Gastrocnemius medialis (tissue), 4 donors: ENCODE results near the gene PCK2. TPM values are rescaled to one million over a fixed set of nuclear protein-coding genes. Genes with fewer than 3 reads are reported as not detected.
A peak's percentile ranks its signal among the peaks of the same experiment; 100 is the strongest.

ENCODE experiments used
- ATAC-seq, 2 donors: fragments of 150-250 bp; one replicate each; pipeline ENCODE4 v1.9.1; 2016
- DNase-seq, 2 donors: peaks; one replicate each; pipeline ENCODE4 v3.0.0-alpha.2; 2019
- H3K27ac ChIP-seq, 4 donors: fragments of 200-600 bp; sonication (generic); 1 replicate in 1 of 4; 2 replicates in 3 of 4; pipeline ENCODE4 v1.5.1; 2016 to 2018; ENCODE audit warnings: mild to moderate bottlenecking in 2 of 4, moderate library complexity in 1 of 4
- H3K27me3 ChIP-seq, 3 donors: fragments of 200-600 bp; sonication (generic) in 2 of 3; 1 replicate in 1 of 3; 2 replicates in 2 of 3; pipeline versions ENCODE4 v1.5.1 to v1.6.0; 2016 to 2019; ENCODE audit warnings: mild to moderate bottlenecking in 1 of 3, moderate library complexity in 1 of 3
- H3K36me3 ChIP-seq, 2 donors: fragments of 200-600 bp; sonication (generic) in 1 of 2; one replicate each; pipeline ENCODE4 v1.5.1; 2017 to 2018
- H3K4me1 ChIP-seq, 2 donors: fragments of 200-600 bp; sonication (generic) in 1 of 2; one replicate each; pipeline ENCODE4 v1.5.1; 2016 to 2017; ENCODE audit warnings: mild to moderate bottlenecking in 2 of 2
- H3K4me3 ChIP-seq, 4 donors: fragments of 200-600 bp; sonication (generic) in 3 of 4; 1 replicate in 1 of 4; 2 replicates in 3 of 4; pipeline ENCODE4 v1.5.1; 2016 to 2019; ENCODE audit warnings: mild to moderate bottlenecking in 2 of 4
- H3K9me3 ChIP-seq, 3 donors: fragments of 200-600 bp; sonication (generic) in 2 of 3; 1 replicate in 1 of 3; 2 replicates in 2 of 3; pipeline ENCODE4 v1.5.1; 2016 to 2019
- POLR2A ChIP-seq, 2 donors: fragments of 450-650 bp; IDR thresholded peaks; one replicate each; pipeline ENCODE4 v1.6.1; 2017; ENCODE audit warnings: antibody characterized with exemption in 2 of 2, mild to moderate bottlenecking in 2 of 2, moderate library complexity in 2 of 2
- in situ Hi-C, 4 donors: fragments of 200-750 bp; cut with MboI; loops; one replicate each; pipeline versions ENCODE4 v1.15.0 to v1.8.0; 2017; ENCODE audit warnings: low sequenced_read_pairs in 4 of 4
- intact Hi-C: fragments of 100-400 bp; cut with DNase I; formaldehyde crosslinking; loops from one replicate; pipeline ENCODE4 v1.15.1; 2023; ENCODE audit warnings: low total_unique reads
- total RNA-seq, 4 donors: library from RNA; depleted of rRNA; stranded (reverse); fragments of >200 nt; gene quantifications; one replicate each; pipeline versions ENCODE4 v1.1.0 to v1.2.3, GENCODE V29; 2016
- TF ChIP-seq, protein P1 (sequence below), 5 experiments: fragments of 450-650 bp in 3 of 5; fragments of 200-600 bp in 2 of 5; sonication (generic) in 2 of 5; IDR thresholded peaks in 4 of 5; conservative IDR thresholded peaks in 1 of 5; 1 replicate in 4 of 5; 2 replicates in 1 of 5; pipeline ENCODE4 v1.5.1; 2016 to 2019; ENCODE audit warnings: antibody characterized with exemption in 5 of 5, mild to moderate bottlenecking in 3 of 5, moderate library complexity in 3 of 5

PCK2 gene
- total RNA-seq, 4 donors from 2014 or later, result 1.9 to 9.8 (median 3.6) TPM

DNA sequence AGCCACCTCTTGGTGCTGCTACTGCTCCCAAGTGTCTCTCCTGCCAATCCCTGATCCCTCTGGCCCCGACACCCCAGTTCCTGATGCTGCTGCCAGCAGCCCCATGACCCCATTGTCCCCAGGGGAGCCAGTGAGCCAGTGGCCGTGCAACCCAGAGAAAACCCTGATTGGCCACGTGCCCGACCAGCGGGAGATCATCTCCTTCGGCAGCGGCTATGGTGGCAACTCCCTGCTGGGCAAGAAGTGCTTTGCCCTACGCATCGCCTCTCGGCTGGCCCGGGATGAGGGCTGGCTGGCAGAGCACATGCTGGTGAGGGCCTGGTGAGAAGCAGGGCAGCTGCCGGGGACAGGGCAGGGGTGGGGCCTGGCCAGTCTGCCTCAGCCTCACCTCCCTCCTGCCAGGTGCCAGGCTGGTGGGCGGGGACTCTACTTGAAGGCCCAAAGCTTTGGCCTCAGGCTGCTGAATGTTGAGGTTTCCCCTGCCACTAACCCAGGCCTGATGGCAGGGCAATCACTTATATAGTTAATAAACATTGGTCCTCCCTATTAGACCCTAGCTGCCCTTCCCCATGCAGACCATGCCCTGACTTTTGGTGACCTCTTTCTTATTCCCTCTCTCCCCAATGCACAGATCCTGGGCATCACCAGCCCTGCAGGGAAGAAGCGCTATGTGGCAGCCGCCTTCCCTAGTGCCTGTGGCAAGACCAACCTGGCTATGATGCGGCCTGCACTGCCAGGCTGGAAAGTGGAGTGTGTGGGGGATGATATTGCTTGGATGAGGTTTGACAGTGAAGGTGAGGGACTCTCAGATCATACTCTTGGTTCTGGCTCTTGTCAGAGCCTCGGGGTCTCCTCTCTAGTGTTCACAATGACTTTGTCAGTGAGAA is 5.1 kb downstream of the PCK2 start:
- intact Hi-C loops, result no loop called here
- Histone ChIP-seq H3K36me3 (no peaks in the 10 kb centered on the region), H3K27ac (no peak overlapping the region), H3K4me3 (no peak overlapping the region), H3K4me1 (peaks cover 9 to 10% of the 10 kb centered on the region in 2 donors), H3K9me3 (no peaks in the 10 kb centered on the region), H3K27me3 (no peaks in the 10 kb centered on the region)
- ATAC-seq (no peak), DNase-seq (peak in 1 of 2 donors; percentile 9)
- TF ChIP-seq POLR2A (IDR thresholded peaks at IDR 0.05), result no peak
- TF ChIP-seq, protein P1, sequence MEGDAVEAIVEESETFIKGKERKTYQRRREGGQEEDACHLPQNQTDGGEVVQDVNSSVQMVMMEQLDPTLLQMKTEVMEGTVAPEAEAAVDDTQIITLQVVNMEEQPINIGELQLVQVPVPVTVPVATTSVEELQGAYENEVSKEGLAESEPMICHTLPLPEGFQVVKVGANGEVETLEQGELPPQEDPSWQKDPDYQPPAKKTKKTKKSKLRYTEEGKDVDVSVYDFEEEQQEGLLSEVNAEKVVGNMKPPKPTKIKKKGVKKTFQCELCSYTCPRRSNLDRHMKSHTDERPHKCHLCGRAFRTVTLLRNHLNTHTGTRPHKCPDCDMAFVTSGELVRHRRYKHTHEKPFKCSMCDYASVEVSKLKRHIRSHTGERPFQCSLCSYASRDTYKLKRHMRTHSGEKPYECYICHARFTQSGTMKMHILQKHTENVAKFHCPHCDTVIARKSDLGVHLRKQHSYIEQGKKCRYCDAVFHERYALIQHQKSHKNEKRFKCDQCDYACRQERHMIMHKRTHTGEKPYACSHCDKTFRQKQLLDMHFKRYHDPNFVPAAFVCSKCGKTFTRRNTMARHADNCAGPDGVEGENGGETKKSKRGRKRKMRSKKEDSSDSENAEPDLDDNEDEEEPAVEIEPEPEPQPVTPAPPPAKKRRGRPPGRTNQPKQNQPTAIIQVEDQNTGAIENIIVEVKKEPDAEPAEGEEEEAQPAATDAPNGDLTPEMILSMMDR (IDR thresholded peaks at IDR 0.05 in 4 of 5, conservative IDR thresholded peaks at IDR 0.05 in 1 of 5), result no peak
- in situ Hi-C loops, result no loop called here

DNA sequence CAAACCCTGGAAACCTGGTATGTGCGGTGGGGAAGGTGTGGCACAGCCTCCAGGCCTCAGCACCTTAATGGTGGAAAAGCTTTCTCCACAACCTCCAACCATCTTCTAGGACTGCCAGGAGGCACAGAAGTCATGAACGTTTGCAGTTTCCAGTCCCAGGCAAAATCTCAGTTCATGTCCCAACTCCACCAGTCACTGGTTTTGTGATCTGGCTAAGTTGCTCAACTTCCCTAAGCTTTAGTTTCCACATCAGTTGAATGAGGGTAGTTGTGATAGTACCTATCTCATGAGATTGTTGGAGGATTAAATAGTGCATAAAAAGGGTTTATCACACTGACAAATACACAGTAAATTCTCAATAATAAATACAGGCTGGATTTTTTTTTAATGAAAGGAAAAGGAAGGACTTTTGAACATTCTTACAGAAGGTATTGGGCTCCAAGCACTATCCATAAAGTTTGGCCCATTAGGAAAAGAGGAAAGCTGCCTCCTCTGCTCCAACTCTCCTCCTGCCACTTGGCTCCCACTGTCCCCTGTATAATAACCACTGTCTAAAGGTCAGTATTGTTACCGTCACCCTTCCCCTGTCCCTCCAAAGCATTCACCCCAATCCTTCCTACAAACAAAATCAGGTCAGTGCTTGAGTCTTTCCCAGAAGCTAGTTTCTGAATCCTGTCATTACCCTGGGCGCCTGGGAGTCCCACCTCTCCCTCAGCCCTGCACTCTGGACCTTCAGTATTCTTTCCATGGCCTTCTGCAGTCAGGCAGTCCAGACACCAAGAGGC is 6.3 kb downstream of the PCK2 start:
- intact Hi-C loops, result no loop called here
- Histone ChIP-seq H3K4me3 (no peak overlapping the region), H3K4me1 (peaks cover under 1 to 6% of the 10 kb centered on the region in 2 donors), H3K27me3 (no peaks in the 10 kb centered on the region), H3K9me3 (no peaks in the 10 kb centered on the region), H3K27ac (no peak overlapping the region), H3K36me3 (no peaks in the 10 kb centered on the region)
- DNase-seq (no peak), ATAC-seq (no peak)
- in situ Hi-C loops, result no loop called here
- TF ChIP-seq, protein P1 (IDR thresholded peaks at IDR 0.05 in 4 of 5, conservative IDR thresholded peaks at IDR 0.05 in 1 of 5), result no peak

DNA sequence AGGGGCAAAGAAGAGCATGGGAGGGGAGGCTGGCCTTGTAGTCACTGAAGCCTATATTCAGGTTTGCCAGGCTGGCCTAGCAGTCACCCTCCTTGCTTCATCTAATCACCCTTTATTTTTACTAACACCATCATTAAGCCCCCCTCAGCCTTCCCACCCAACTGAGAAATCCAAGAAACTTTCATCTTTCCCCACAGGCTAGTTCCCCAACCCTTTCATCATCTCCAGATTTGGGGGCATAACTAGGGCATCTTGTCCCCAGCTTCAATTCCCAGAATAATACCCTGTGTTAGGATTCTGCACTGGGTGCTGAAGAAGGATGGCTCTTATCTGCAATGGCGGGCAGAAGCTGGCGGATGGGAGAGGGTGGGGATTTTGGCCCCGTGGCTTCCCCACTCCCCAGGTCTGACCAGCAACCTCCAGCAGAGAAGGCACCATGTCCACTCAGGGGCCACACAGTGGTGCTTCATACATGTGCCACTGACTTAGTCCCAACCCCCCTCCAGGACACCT is 6.9 kb downstream of the PCK2 start:
- H3K4me1 ChIP-seq, result no peaks in the 10 kb centered on the region
- no peaks in the 10 kb centered on the region for H3K27me3 ChIP-seq
- no peaks in the 10 kb centered on the region for H3K36me3 ChIP-seq
- TF ChIP-seq, protein P1 (IDR thresholded peaks at IDR 0.05 in 4 of 5, conservative IDR thresholded peaks at IDR 0.05 in 1 of 5), result no peak
- TF ChIP-seq POLR2A (IDR thresholded peaks at IDR 0.05), result no peak
- no peak overlapping the region for H3K27ac ChIP-seq
- DNase-seq (no peak), ATAC-seq (no peak)
- intact Hi-C loops, result no loop called here
- in situ Hi-C loops, result no loop called here
- no peak overlapping the region for H3K4me3 ChIP-seq
- H3K9me3 ChIP-seq, result no peaks in the 10 kb centered on the region

DNA sequence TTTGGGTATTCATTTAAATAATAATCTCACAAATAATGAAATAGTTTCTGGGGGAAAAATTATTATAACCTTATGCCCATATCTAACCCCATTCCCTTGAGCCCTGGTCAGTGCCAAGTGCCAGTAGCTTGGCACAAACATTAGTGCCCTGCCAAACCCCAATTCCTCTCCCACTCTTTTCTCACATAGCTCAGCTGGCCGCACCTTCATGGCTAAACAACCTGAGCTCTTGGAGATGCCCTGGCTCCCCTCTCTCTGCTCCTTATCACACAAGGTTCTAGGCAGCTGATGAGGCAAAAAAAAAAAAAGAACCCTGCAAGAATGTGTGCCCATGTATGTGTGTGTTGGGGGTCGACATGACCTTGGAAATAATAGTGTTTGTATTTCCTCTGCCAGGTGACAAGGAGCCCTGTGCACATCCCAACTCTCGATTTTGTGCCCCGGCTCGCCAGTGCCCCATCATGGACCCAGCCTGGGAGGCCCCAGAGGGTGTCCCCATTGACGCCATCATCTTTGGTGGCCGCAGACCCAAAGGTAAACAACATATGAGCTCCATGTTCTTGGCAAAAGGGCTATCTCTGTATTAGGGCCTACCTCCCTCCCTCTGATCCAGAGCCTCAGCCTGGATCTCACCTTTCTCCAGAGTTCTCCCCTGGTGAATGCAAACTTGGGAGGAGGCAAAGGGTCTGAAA is 8.4 kb downstream of the PCK2 start:
- Histone ChIP-seq H3K36me3 (no peaks in the 10 kb centered on the region), H3K4me3 (no peak overlapping the region)
- no peak for ATAC-seq

More for the DNA sequence above, 8.4 kb downstream of the PCK2 start:
- TF ChIP-seq, protein P1 (IDR thresholded peaks at IDR 0.05 in 4 of 5, conservative IDR thresholded peaks at IDR 0.05 in 1 of 5), result no peak
- TF ChIP-seq POLR2A (IDR thresholded peaks at IDR 0.05), result no peak
- Histone ChIP-seq H3K27ac (no peak overlapping the region), H3K27me3 (no peaks in the 10 kb centered on the region), H3K9me3 (no peaks in the 10 kb centered on the region), H3K4me1 (no peaks in the 10 kb centered on the region)
- intact Hi-C loops, result no loop called here
- in situ Hi-C loops, result no loop called here
- DNase-seq, result no peak
